H1 (cell line): ENCODE data around the gene TEX29. TPM values are rescaled to one million over a fixed set of nuclear protein-coding genes. Genes with fewer than 3 reads are reported as not detected.

Experiments
- CTCF ChIA-PET: fragments of 300-600 bp; sonication (Branson Sonifier 250); formaldehyde crosslinking; loops from one replicate; lab custom pipeline; 2021; ENCODE audit not compliant: partially characterized antibody; lab: Charles Lee
- POLR2A ChIA-PET: fragments of 300-600 bp; sonication (Branson Sonifier 250); formaldehyde crosslinking; loops from one replicate; lab custom pipeline; 2021; ENCODE audit warnings: inconsistent platforms; ENCODE audit not compliant: partially characterized antibody; lab: Charles Lee
- DNase-seq, 2 experiments: peaks; one replicate each; pipeline versions ENCODE4 v3.0.0 to v3.0.0-alpha.2; 2010 to 2022; ENCODE audit warnings: low spot score in 2 of 2, low read depth in 1 of 2, mixed read lengths in 1 of 2
- FAIRE-seq: peaks from 2 replicates; lab custom pipeline; 2011; peaks lifted over from hg19 to GRCh38; lab: Jason Lieb, UNC
- H2AFZ ChIP-seq: 2 replicates; pipeline ENCODE4 v1.8.1; 2012; ENCODE audit warnings: low read length, inconsistent platforms
- H2AK5ac ChIP-seq: 2 replicates; pipeline ENCODE4 v1.6.1; 2013; ENCODE audit warnings: low read depth, low read length
- H2BK120ac ChIP-seq: replicated peaks from 2 replicates; pipeline ENCODE3; 2013; ENCODE audit warnings: low read depth, low read length, inconsistent platforms
- H2BK12ac ChIP-seq: 2 replicates; pipeline ENCODE4 v1.6.1; 2013; ENCODE audit warnings: low read depth, low read length
- H2BK15ac ChIP-seq: 2 replicates; pipeline ENCODE4 v1.6.1; 2013; ENCODE audit warnings: low read length
- H2BK20ac ChIP-seq: 2 replicates; pipeline ENCODE4 v1.6.1; 2013; ENCODE audit warnings: low read length
- H2BK5ac ChIP-seq: 2 replicates; pipeline ENCODE4 v1.6.1; 2013; ENCODE audit warnings: low read depth, low read length
- H3K14ac ChIP-seq: 2 replicates; pipeline ENCODE4 v1.6.1; 2013; ENCODE audit warnings: inconsistent platforms; ENCODE audit not compliant: insufficient read length
- H3K18ac ChIP-seq: 2 replicates; pipeline ENCODE4 v1.6.1; 2013; ENCODE audit warnings: low read length; ENCODE audit errors: extremely low read depth
- H3K23ac ChIP-seq: 2 replicates; pipeline ENCODE4 v1.6.1; 2013; ENCODE audit warnings: inconsistent platforms; ENCODE audit not compliant: insufficient read length
- H3K23me2 ChIP-seq: 2 replicates; pipeline ENCODE4 v1.6.1; 2013; ENCODE audit warnings: low read depth, low read length
- H3K27ac ChIP-seq: 2 replicates; pipeline ENCODE4 v1.6.1; 2011; ENCODE audit warnings: low read depth, low read length, inconsistent platforms
- H3K27me3 ChIP-seq, 4 experiments: replicated peaks in 1 of 4; 1 replicate in 1 of 4; 2 replicates in 3 of 4; pipeline versions ENCODE4 v1.6.1 to v1.8.1; 2011 to 2013; ENCODE audit warnings: low read length in 3 of 4, mild to moderate bottlenecking in 3 of 4, inconsistent platforms in 2 of 4, mixed read lengths in 2 of 4, moderate library complexity in 1 of 4; ENCODE audit not compliant: control insufficient read depth in 3 of 4, insufficient read depth in 3 of 4; ENCODE audit errors: extremely low read depth in 1 of 4
- H3K36me3 ChIP-seq, 4 experiments: 2 replicates each; pipeline versions ENCODE4 v1.6.1 to v1.8.1; 2011 to 2013; ENCODE audit warnings: mild to moderate bottlenecking in 4 of 4, low read length in 3 of 4, moderate library complexity in 2 of 4, control low read depth in 1 of 4, inconsistent platforms in 1 of 4; ENCODE audit not compliant: insufficient read depth in 4 of 4, control insufficient read depth in 2 of 4
- H3K4ac ChIP-seq: replicated peaks from 2 replicates; pipeline ENCODE3; 2013; ENCODE audit warnings: low read length, low read depth, mixed read lengths, inconsistent platforms; ENCODE audit not compliant: insufficient read length
- H3K4me1 ChIP-seq, 4 experiments: replicated peaks in 1 of 4; 1 replicate in 1 of 4; 2 replicates in 3 of 4; pipeline versions ENCODE4 v1.6.1 to v1.8.1; 2011 to 2013; ENCODE audit warnings: low read length in 3 of 4, inconsistent platforms in 2 of 4, mixed read lengths in 1 of 4; ENCODE audit not compliant: insufficient read depth in 4 of 4, control insufficient read depth in 3 of 4
- H3K4me2 ChIP-seq, 2 experiments: 2 replicates each; pipeline versions ENCODE4 v1.6.1 to v1.8.1; 2011 to 2013; ENCODE audit warnings: low read depth in 2 of 2, low read length in 2 of 2, control low read depth in 1 of 2, inconsistent platforms in 1 of 2, mild to moderate bottlenecking in 1 of 2; ENCODE audit not compliant: insufficient read depth in 1 of 2
- H3K4me3 ChIP-seq, 4 experiments: fragments of 200-600, 300-600 bp in 1 of 4; sonication (generic), shearing (Covaris generic), sonication (Bioruptor Twin) in 1 of 4; 2 replicates each; pipeline versions ENCODE4 v1.5.1 to v1.8.1; 2011 to 2016; ENCODE audit warnings: low read length in 4 of 4, low read depth in 3 of 4, control low read depth in 2 of 4, inconsistent platforms in 2 of 4, mild to moderate bottlenecking in 2 of 4, mixed read lengths in 1 of 4, moderate library complexity in 1 of 4; ENCODE audit not compliant: insufficient read depth in 2 of 4; ENCODE audit errors: extremely low read depth in 1 of 4
- H3K56ac ChIP-seq: replicated peaks from 2 replicates; pipeline ENCODE3; 2013; ENCODE audit warnings: low read depth, mild to moderate bottlenecking, mixed read lengths, low read length, inconsistent platforms; ENCODE audit not compliant: insufficient read length
- H3K79me1 ChIP-seq: 2 replicates; pipeline ENCODE4 v1.6.1; 2013; ENCODE audit warnings: low read depth, low read length, control low read depth
- H3K79me2 ChIP-seq, 2 experiments: 2 replicates each; pipeline versions ENCODE4 v1.6.1 to v1.8.1; 2012 to 2013; ENCODE audit warnings: low read length in 2 of 2, mild to moderate bottlenecking in 2 of 2, inconsistent platforms in 1 of 2; ENCODE audit not compliant: insufficient read depth in 2 of 2, control insufficient read depth in 1 of 2
- H3K9ac ChIP-seq, 4 experiments: replicated peaks in 1 of 4; 1 replicate in 1 of 4; 2 replicates in 3 of 4; pipeline versions ENCODE4 v1.6.1 to v1.8.1; 2011 to 2013; ENCODE audit warnings: low read depth in 3 of 4, low read length in 3 of 4, control low read depth in 2 of 4, mild to moderate bottlenecking in 2 of 4, moderate library complexity in 2 of 4, inconsistent platforms in 1 of 4; ENCODE audit errors: extremely low read depth in 1 of 4
- H3K9me3 ChIP-seq, 2 experiments: 2 replicates each; pipeline versions ENCODE4 v1.6.1 to v1.8.1; 2012 to 2013; ENCODE audit warnings: mild to moderate bottlenecking in 2 of 2, moderate library complexity in 2 of 2, control low read depth in 1 of 2, inconsistent platforms in 1 of 2, low read depth in 1 of 2, low read length in 1 of 2, mixed read lengths in 1 of 2; ENCODE audit not compliant: insufficient read depth in 2 of 2
- H4K20me1 ChIP-seq, 2 experiments: replicated peaks in 1 of 2; 2 replicates each; pipeline versions ENCODE3 to v1.8.1; 2011 to 2013; ENCODE audit warnings: inconsistent platforms in 2 of 2, low read length in 2 of 2, mild to moderate bottlenecking in 1 of 2; ENCODE audit not compliant: insufficient read depth in 2 of 2, control insufficient read depth in 1 of 2
- H4K5ac ChIP-seq: 2 replicates; pipeline ENCODE4 v1.6.1; 2013; ENCODE audit warnings: low read length, low read depth, mixed read lengths, inconsistent platforms; ENCODE audit not compliant: insufficient read length
- H4K8ac ChIP-seq: 2 replicates; pipeline ENCODE4 v1.8.0; 2013; ENCODE audit warnings: mild to moderate bottlenecking, moderate library complexity, low read length, inconsistent platforms; ENCODE audit not compliant: insufficient read depth; ENCODE audit errors: extremely low read depth
- H4K91ac ChIP-seq: replicated peaks from 2 replicates; pipeline ENCODE3; 2013; ENCODE audit warnings: low read length, mixed read lengths, inconsistent platforms; ENCODE audit not compliant: insufficient read length
- ATF3 ChIP-seq: IDR thresholded peaks from 2 replicates; pipeline ENCODE4 v1.6.1; 2011; ENCODE audit warnings: low read depth, mild to moderate bottlenecking, low read length; ENCODE audit not compliant: insufficient read depth
- BACH1 ChIP-seq: IDR thresholded peaks from 2 replicates; pipeline ENCODE4 v1.6.1; 2012; ENCODE audit warnings: low read length, improper control_type of control experiment
- EZH2 ChIP-seq: fragments of 200-600 bp; sonication (generic); IDR thresholded peaks from 2 replicates; pipeline ENCODE4 v1.7.1; 2012; ENCODE audit warnings: low read depth, mild to moderate bottlenecking, moderate library complexity, low read length, inconsistent platforms; ENCODE audit not compliant: severe bottlenecking
- KDM5A ChIP-seq: fragments of 200-600 bp; IDR thresholded peaks from 2 replicates; pipeline ENCODE4 v1.7.1; 2012; ENCODE audit warnings: mild to moderate bottlenecking, low read length, inconsistent platforms, mixed read lengths
- MAFK ChIP-seq: IDR thresholded peaks from 2 replicates; pipeline ENCODE4 v1.6.1; 2012; ENCODE audit warnings: low read depth, mild to moderate bottlenecking, improper control_type of control experiment, low read length
- MAX ChIP-seq: IDR thresholded peaks from 2 replicates; pipeline ENCODE4 v1.6.1; 2012; ENCODE audit warnings: inconsistent platforms
- NANOG ChIP-seq: IDR thresholded peaks from 2 replicates; pipeline ENCODE4 v1.6.1; 2011; ENCODE audit warnings: low read length, low read depth, mild to moderate bottlenecking, inconsistent platforms; ENCODE audit not compliant: insufficient read depth, poor library complexity, severe bottlenecking
- NRF1 ChIP-seq: IDR thresholded peaks from 2 replicates; pipeline ENCODE4 v1.6.1; 2011; ENCODE audit warnings: mild to moderate bottlenecking, low read depth, low read length, improper control_type of control experiment
- SIX5 ChIP-seq: IDR thresholded peaks from 2 replicates; pipeline ENCODE4 v1.6.1; 2011; ENCODE audit warnings: mild to moderate bottlenecking, low read depth, low read length
- SP2 ChIP-seq: IDR thresholded peaks from 2 replicates; pipeline ENCODE4 v1.6.1; 2012; ENCODE audit warnings: mild to moderate bottlenecking, low read length, inconsistent platforms
- TCF12 ChIP-seq: IDR thresholded peaks from 2 replicates; pipeline ENCODE4 v1.6.1; 2011; ENCODE audit warnings: low read depth, mild to moderate bottlenecking, low read length
- USF2 ChIP-seq: IDR thresholded peaks from 2 replicates; pipeline ENCODE4 v1.6.1; 2011; ENCODE audit warnings: low read length, improper control_type of control experiment
- YY1 ChIP-seq: IDR thresholded peaks from 2 replicates; pipeline ENCODE4 v1.6.1; 2011; ENCODE audit warnings: low read depth, mild to moderate bottlenecking, low read length
- WGBS, 2 experiments: shearing (Covaris generic) in 1 of 2; methylation state at CpG; one replicate each; pipeline versions ENCODE4 v1.1.6 to v1.1.7; 2013 to 2015; ENCODE audit warnings: low lambda C conversion rate in 2 of 2, mixed read lengths in 2 of 2, inconsistent platforms in 1 of 2, low coverage in 1 of 2, missing lambda C conversion rate in 1 of 2; ENCODE audit not compliant: insufficient replicate concordance in 2 of 2, insufficient coverage in 1 of 2, insufficient read length in 1 of 2; ENCODE audit errors: extremely low coverage in 1 of 2, missing lambda C conversion rate in 1 of 2; 5-methylcytosine and 5-hydroxymethylcytosine counted together
- polyA plus RNA-seq, 7 experiments: library from polyadenylated mRNA; depleted of rRNA in 3 of 7; stranded (reverse) in 5 of 7; unstranded in 2 of 7; fragments of >200 nt in 5 of 7; fragments of 200-250 nt in 2 of 7; gene quantifications; 1 replicate in 5 of 7; 2 replicates in 1 of 7; 4 replicates in 1 of 7; pipeline versions ENCODE4 v1.2.1 to v1.2.3, GENCODE V29; 2011 to 2013; ENCODE audit warnings: missing spikeins in 2 of 7, mixed read lengths in 2 of 7
- total RNA-seq: library from RNA; stranded (reverse); fragmentation: NEBNext Ultra II Directional; extraction: Animal tissue kit (Norgen Biotek cat#: 25700); gene quantifications from 2 replicates; pipeline ENCODE4 v1.2.1, GENCODE V29; 2021

TEX29 gene
- total and polyA plus RNA-seq, 2 of the 8 experiments (the other 6 are each of a cell fraction or from before 2014, with no cell fraction given): 0.08 TPM; not detected in 1

- no peaks in the 10 kb centered on the region for H3K27me3 ChIP-seq
- WGBS, 2 experiments: 86% methylated on average over 7 of the region's 7 CpGs; no CpG with 5 or more reads in 1 of the 2 experiments
- H2BK12ac ChIP-seq: no peak overlapping the region
- no peak overlapping the region for H3K9ac ChIP-seq
- H4K20me1 ChIP-seq: no peaks in the 10 kb centered on the region
- H3K36me3 ChIP-seq: no peaks in the 10 kb centered on the region
- H3K23ac ChIP-seq: no peak overlapping the region
- H4K5ac ChIP-seq: no peak overlapping the region
- H2BK15ac ChIP-seq: no peak overlapping the region
- DNase-seq (no peak), FAIRE-seq (no peak)
- CTCF ChIA-PET: interaction anchor here (1.1 to 2.2 kb wide), 4 partner anchors 11 to 74 kb away, joined by 4 to 9 read pairs (median 6); no protein-coding TSS in a partner anchor
- H3K79me1 ChIP-seq: no peaks in the 10 kb centered on the region
- no peak overlapping the region for H3K27ac ChIP-seq
- H2BK5ac ChIP-seq: no peak overlapping the region
- no peak overlapping the region for H2BK20ac ChIP-seq
- no peak overlapping the region for H2AFZ ChIP-seq
- no peaks in the 10 kb centered on the region; a peak in 1 of 4 replicates for H3K9me3 ChIP-seq
- H2AK5ac ChIP-seq: no peak overlapping the region
- no peak overlapping the region for H3K18ac ChIP-seq
- no peak overlapping the region for H3K4ac ChIP-seq
- H3K4me1 ChIP-seq: no peaks in the 10 kb centered on the region; a peak in 1 of 7 replicates
- no peaks in the 10 kb centered on the region for H3K79me2 ChIP-seq
- no peak overlapping the region for H4K8ac ChIP-seq
- no peak overlapping the region for H3K4me3 ChIP-seq
- no peaks in the 10 kb centered on the region for H3K23me2 ChIP-seq
- no peak overlapping the region for H3K4me2 ChIP-seq
- H2BK120ac ChIP-seq: no peak overlapping the region
- H3K56ac ChIP-seq: no peak overlapping the region
- H4K91ac ChIP-seq: no peak overlapping the region
- POLR2A ChIA-PET: no interaction called here
- H3K14ac ChIP-seq: no peak overlapping the region
- TF ChIP-seq USF2 (no peak), SIX5 (no peak), NRF1 (no peak), NANOG (no peak), MAFK (no peak), KDM5A (no peak), YY1 (no peak), SP2 (no peak), EZH2 (no peak), MAX (no peak), ATF3 (no peak), BACH1 (no peak), TCF12 (no peak)
Observed at GRCh38 chr13:111329641-111330040, 9.2 kb downstream of the TEX29 start.
